Measurements from ENCODE around the gene NOXA1. TPM values are rescaled to one million over a fixed set of nuclear protein-coding genes. Genes with fewer than 3 reads are reported as not detected.
A peak's percentile ranks its signal among the peaks of the same experiment; 100 is the strongest.

NOXA1 gene
- total and polyA plus RNA-seq, 7 donors, result 1.4 to 16.4 (median 3.3) TPM

GRCh38 chr9:137404961-137405567 lies 18.1 kb upstream of the NOXA1 start:
- Histone ChIP-seq H3K4me3 (no peak overlapping the region), H3K27me3 (peaks cover 0 to 5% (median 0%) of the 10 kb centered on the region in 3 donors), H3K36me3 (no peaks in the 10 kb centered on the region), H3K4me1 (peaks cover 0 to 18% (median 16%) of the 10 kb centered on the region in 4 donors), H3K9me3 (no peaks in the 10 kb centered on the region), H3K27ac (no peak overlapping the region)
- no peak for DNase-seq
- intact Hi-C loops (cut with DNase I), result loop anchor here (5.0 kb wide), 1 partner anchor 108 kb away; no protein-coding TSS in a partner anchor
- no peak for TF ChIP-seq EP300 (IDR thresholded peaks at IDR 0.05)
- TF ChIP-seq CTCF (IDR thresholded peaks at IDR 0.05), result no peak
- TF ChIP-seq POLR2A (IDR thresholded peaks at IDR 0.05), result no peak
- TF ChIP-seq POLR2AphosphoS5 (IDR thresholded peaks at IDR 0.05), result no peak
- WGBS, 2 donors, result 92 to 93% methylated on average over 24 of the region's 24 CpGs

GRCh38 chr9:137405677-137406081 lies 17.5 kb upstream of the NOXA1 start:
- intact Hi-C loops (cut with DNase I), result loop anchor here (5.0 kb wide), 1 partner anchor 108 kb away; no protein-coding TSS in a partner anchor
- no peak overlapping the region for H3K4me3 ChIP-seq
- TF ChIP-seq POLR2A (IDR thresholded peaks at IDR 0.05) (no peak), EP300 (IDR thresholded peaks at IDR 0.05) (no peak), POLR2AphosphoS5 (IDR thresholded peaks at IDR 0.05) (no peak), CTCF (IDR thresholded peaks at IDR 0.05) (no peak)
- no peak for DNase-seq
- H3K27me3 ChIP-seq, result peaks cover 0 to 5% (median 0%) of the 10 kb centered on the region in 3 donors
- peaks cover 0 to 18% (median 16%) of the 10 kb centered on the region in 4 donors for H3K4me1 ChIP-seq
- 86 to 91% methylated on average over 11 of the region's 11 CpGs for WGBS, 2 donors
- no peak overlapping the region for H3K27ac ChIP-seq
- no peaks in the 10 kb centered on the region for H3K36me3 ChIP-seq
- no peaks in the 10 kb centered on the region for H3K9me3 ChIP-seq

GRCh38 chr9:137406085-137406760 lies 17.0 kb upstream of the NOXA1 start:
- WGBS, 2 donors, result 24 to 61% methylated on average over 20 of the region's 20 CpGs
- Histone ChIP-seq H3K4me1 (peaks cover 0 to 22% (median 20%) of the 10 kb centered on the region in 4 donors), H3K4me3 (peak overlapping the region; percentile 21 to 46 (median 42)), H3K36me3 (no peaks in the 10 kb centered on the region), H3K27me3 (peaks cover 0 to 5% (median 0%) of the 10 kb centered on the region in 3 donors), H3K27ac (peak overlapping the region in 2 of 4 donors; percentile 43 to 52), H3K9me3 (no peaks in the 10 kb centered on the region)
- intact Hi-C loops (cut with DNase I), result loop anchor here (5.0 kb wide), 1 partner anchor 109 kb away; no protein-coding TSS in a partner anchor
- DNase-seq, result no peak
- TF ChIP-seq POLR2AphosphoS5 (IDR thresholded peaks at IDR 0.05) (no peak), CTCF (IDR thresholded peaks at IDR 0.05) (no peak), POLR2A (IDR thresholded peaks at IDR 0.05) (no peak), EP300 (IDR thresholded peaks at IDR 0.05) (no peak)

GRCh38 chr9:137406876-137407589 lies 16.2 kb upstream of the NOXA1 start:
- intact Hi-C loops (cut with DNase I), result loop anchor here (5.0 kb wide), 1 partner anchor 110 kb away; no protein-coding TSS in a partner anchor
- TF ChIP-seq POLR2AphosphoS5 (IDR thresholded peaks at IDR 0.05), result no peak
- peak; percentile 16 to 67 (median 44) for TF ChIP-seq CTCF (IDR thresholded peaks at IDR 0.05)
- no peak for TF ChIP-seq POLR2A (IDR thresholded peaks at IDR 0.05)
- no peak for TF ChIP-seq EP300 (IDR thresholded peaks at IDR 0.05)

More at GRCh38 chr9:137406876-137407589, 16.2 kb upstream of the NOXA1 start:
- DNase-seq, result no peak
- H3K9me3 ChIP-seq, result no peaks in the 10 kb centered on the region
- H3K4me1 ChIP-seq, result peaks cover 0 to 30% (median 28%) of the 10 kb centered on the region in 4 donors
- no peaks in the 10 kb centered on the region for H3K36me3 ChIP-seq
- peak overlapping the region; percentile 21 to 46 (median 42) for H3K4me3 ChIP-seq
- WGBS, 2 donors, result 4 to 5% methylated on average over 63 of the region's 63 CpGs
- peak overlapping the region; percentile 24 to 52 (median 46) for H3K27ac ChIP-seq
- peaks cover 0 to 5% (median 0%) of the 10 kb centered on the region in 3 donors for H3K27me3 ChIP-seq

All from sigmoid colon (tissue), 7 donors.